Activated CD4-positive, CD25-positive, alpha-beta regulatory T cell treated with anti-CD3 and anti-CD28 coated beads, Interleukin-2, amount 50 U/mL, for 16 hours (primary cell): ENCODE results near the gene C11orf16.
"Not testable (repeated sequence)": the region's sequence is repeated elsewhere in the genome, so short reads cannot be mapped to it uniquely, and the experiment has no call there.

ENCODE experiments used
- DNase-seq: peaks from one replicate; pipeline ENCODE4 v3.0.0-alpha.2; 2020; ENCODE audit warnings: low read depth, low spot score

The C11orf16 gene

GRCh38 chr11:8886322-8886721 is 46.4 kb downstream of the C11orf16 start:
- no peak for DNase-seq

GRCh38 chr11:8881585-8881984 is 51.2 kb downstream of the C11orf16 start:
- DNase-seq: not testable (repeated sequence)

GRCh38 chr11:8878771-8879170 is 54.0 kb downstream of the C11orf16 start:
- no peak for DNase-seq

- DNase-seq: no peak
These were observed 58.9 kb downstream of the C11orf16 start for GRCh38 chr11:8873741-8874405.

GRCh38 chr11:8871962-8872361 is 60.8 kb downstream of the C11orf16 start:
- no peak for DNase-seq

GRCh38 chr11:8871171-8871775 is 61.5 kb downstream of the C11orf16 start:
- no peak for DNase-seq

- no peak for DNase-seq
These were observed 62.2 kb downstream of the C11orf16 start for GRCh38 chr11:8870411-8871170.
